GM18519 (cell line): ENCODE results near the gene UCK1.

Experiments used
- ATAC-seq: cut with Tn5 transposase; IDR thresholded peaks from one replicate; pipeline ENCODE4 v1.9.1; 2021; ENCODE audit warnings: mild to moderate bottlenecking, moderate library complexity; ENCODE audit not compliant: unreplicated experiment, low FRiP score

The UCK1 gene

DNA sequence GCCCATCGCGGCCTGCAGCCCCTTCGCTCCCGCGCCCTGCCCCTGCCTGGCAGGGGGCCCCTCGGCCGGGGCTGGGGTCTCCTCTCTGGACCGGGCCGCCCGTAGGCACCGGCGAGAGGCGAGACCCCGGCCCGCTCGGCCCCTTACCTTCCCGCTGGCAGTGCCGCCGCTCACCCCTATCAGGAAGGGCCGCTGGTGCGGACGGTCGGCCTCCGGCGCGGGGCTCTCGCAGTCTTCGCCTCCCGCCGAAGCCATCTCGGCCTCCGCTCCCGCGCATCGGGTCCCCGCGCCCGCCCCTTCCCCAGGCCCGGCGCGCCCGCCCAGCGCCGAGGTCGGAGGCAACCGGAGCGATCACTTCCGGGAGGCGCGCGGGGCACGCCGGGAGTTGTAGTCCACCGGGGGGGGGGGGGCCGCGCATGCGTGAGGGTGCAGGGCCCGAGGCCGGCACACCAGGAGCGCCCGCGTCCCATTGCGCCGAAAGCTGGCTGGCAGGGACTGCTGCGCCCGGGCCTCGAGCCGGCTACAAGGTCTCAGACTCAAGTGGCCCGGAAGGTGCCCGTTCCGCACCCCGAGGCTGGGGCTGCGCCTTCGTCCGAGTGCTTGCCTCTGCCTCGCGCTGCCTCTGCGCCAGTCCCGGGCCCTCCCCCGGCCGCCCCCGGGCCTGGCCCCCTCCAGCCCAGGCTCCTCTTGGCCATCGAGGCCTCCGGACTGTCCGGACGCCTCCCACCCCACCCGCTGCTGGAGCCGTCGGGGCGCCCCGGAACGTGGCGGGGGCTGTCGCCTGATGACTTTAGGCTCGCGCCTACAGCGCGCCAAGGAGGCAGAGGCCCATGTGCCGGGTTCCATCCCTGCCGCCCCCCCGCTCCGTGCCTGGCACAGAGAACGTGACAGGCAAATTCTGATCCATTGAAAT, at the start of gene UCK1:
TSS of gene UCK1 (minus strand) at position 344 of the 913 bp plus-strand sequence. CDS start at position 255, 89 bp downstream.
- ATAC-seq: peak; percentile 38

DNA sequence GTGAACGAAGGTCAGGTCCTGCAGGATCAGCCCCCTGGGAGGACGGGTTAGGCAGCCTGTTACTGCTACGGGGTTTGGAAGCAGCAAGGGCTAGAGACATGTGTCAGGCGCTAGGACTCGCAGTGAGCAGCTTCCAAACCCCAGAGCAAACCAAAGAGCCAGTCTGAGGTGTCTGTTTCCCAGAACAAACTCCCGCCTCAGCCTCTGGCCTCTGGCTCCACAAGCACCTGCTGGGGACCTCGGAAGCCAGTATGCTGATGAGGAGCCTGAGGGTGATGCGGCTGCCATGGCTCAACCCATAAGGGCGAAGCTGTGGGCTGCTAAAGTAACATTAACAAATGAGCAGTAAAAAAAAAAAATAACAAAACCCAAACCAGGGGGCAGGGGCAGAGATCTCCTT, 49.3 kb upstream of the UCK1 start:
- ATAC-seq: no peak

DNA sequence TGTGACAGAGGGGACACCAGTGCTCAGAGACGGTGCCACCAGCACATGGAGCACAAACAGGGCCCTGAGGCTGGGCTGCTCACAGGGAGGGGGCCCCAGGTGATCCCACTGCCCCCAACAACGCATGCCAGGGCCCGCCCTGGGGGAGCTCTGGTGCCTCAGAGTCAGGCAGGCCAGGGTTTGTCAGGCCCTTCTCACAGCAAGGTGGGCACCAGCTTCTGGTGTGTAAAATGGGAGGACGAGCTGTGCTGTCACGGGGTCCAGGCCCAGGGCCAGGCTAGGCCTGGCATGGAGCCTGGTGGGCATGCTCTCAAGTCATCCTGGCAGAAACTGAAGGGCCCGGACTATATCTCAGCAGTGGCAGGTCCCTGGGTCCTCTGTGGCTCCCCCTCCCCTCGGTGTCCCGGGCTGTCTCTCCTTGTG, 48.7 kb upstream of the UCK1 start:
- no peak for ATAC-seq

DNA sequence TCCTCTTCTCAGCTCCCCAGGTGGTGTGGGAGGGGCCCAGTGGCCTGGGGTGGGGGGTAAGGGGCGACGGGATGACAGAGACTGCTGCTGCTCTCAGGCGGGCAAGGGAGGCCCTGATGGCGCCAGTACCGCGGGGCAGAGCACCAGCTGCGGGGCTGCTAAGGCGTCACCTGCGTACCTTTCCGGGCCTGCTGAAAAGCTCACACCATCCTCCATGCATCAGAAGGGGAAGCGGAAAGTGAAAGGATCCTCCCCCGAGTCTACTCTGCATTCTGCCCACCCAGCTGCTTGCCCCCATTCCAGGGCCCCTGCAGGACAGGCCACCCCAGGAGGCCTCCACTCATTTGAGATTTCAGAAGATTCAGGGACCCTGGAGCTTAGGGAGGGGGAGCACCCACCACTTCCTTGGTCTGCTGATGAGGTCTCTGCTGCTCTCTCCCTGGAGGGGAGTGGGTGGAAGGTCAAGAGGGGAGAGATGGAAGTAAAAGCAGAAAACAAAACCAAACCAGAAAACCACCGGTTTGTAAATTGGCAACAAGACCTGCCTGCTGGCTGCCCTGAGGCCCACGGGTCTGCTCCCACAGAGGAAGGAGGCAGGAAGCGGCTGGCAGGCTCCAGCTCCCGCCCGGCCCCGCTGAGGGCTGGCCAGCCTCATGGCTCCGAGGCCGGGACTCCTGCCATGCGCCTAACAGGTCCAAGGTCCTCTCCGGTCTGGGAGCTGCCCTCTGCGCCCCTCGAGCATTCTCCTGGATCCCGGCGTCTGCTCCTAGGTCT, 47.9 kb upstream of the UCK1 start:
- ATAC-seq: no peak

GRCh38 chr9:131578021-131578420, 47.0 kb upstream of the UCK1 start:
- no peak for ATAC-seq

GRCh38 chr9:131577005-131578000, 46.2 kb upstream of the UCK1 start:
- no peak for ATAC-seq

GRCh38 chr9:131575946-131576853, 45.1 kb upstream of the UCK1 start:
- no peak for ATAC-seq

- no peak for ATAC-seq
Observed at GRCh38 chr9:131574730-131575640, 43.9 kb upstream of the UCK1 start.

- ATAC-seq: no peak
Observed at GRCh38 chr9:131567910-131568309, 36.8 kb upstream of the UCK1 start.

DNA sequence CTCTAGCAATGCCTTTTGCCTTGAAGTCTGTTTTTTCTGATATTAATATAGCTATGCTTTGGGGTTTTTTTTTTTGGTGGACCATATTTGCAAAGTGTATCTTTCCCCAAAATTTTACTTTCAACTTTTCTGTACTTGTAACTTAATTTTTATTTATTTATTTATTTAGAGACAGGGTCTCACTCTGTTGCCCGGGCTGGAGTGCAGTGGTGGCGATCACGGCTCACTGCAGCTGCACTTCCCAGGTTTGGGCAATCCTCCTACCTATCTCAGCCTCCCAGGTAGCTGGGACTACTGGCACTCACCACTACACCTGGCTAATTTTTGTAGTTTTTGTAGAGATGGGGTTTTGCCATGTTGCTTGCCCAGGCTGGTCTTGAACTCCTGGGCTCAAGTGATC, 35.1 kb upstream of the UCK1 start:
- no peak for ATAC-seq

DNA sequence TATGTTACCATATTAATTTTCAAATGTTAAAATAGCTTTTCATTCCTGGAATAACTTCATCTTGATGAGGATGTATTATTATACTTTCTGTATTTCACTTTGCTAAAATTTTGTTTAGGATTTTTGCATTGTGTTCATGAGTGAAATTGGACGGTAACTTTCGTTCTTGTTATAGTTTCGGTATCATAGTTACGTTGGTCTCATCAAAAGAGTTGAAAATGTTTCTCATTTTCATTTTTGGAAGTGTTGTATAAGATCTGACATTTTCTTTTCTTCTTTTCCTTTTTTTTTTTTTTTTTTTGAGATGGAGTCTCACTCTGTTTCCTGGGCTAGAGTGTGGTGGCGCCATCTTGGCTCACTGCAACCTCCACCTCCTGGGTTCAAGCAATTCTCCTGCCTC, 34.3 kb upstream of the UCK1 start:
- no peak for ATAC-seq

- no peak for ATAC-seq
Observed at GRCh38 chr9:131562032-131562959, 31.2 kb upstream of the UCK1 start.

- ATAC-seq: no peak
Observed at GRCh38 chr9:131559421-131560000, 28.4 kb upstream of the UCK1 start.

DNA sequence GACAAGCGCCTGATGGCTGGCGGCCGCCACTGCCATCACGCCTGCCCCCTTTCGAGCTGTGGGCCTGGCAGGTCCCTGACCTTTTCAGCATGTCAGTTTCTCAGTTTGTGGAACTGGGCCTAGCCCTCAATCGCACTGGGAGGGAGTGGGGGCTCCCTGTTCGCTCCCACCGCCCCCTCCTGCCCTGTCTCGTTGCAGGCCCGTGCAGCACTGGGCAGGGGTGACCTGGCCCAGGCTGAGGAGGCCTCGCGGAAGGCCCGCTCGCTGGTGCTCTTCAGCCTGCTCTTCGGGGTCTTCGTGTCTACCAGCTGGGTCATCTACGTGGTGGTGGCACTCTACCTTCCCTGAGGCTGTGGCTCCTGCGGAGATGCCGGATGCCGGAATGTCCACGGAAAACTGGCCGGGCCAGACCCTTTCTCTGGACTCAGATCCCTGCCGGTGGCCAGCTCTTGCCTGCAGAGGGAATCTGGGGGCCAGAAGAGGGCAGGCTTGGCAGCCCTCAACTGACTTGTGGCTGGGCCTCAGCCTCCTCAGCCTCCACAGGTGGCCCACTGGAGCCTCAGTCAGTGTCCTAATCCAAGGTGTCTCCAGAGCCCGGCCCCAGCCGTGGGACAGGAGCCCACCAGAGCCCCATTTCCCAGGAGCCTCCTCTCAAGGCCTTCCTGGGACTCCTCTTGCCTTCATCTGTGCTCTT, 26.9 kb upstream of the UCK1 start:
- no peak for ATAC-seq

GRCh38 chr9:131555841-131556673, 25.0 kb upstream of the UCK1 start:
- ATAC-seq: no peak
